GM21825 (cell line): ENCODE data around the gene NEK1.
"Not testable (repeated sequence)": the region's sequence is repeated elsewhere in the genome, so short reads cannot be mapped to it uniquely, and the experiment has no call there.

Experiments used
- ATAC-seq: cut with Tn5 transposase; IDR thresholded peaks from one replicate; pipeline ENCODE4 v1.9.1; 2021; ENCODE audit warnings: mild to moderate bottlenecking, moderate library complexity; ENCODE audit not compliant: unreplicated experiment

NEK1 gene

DNA sequence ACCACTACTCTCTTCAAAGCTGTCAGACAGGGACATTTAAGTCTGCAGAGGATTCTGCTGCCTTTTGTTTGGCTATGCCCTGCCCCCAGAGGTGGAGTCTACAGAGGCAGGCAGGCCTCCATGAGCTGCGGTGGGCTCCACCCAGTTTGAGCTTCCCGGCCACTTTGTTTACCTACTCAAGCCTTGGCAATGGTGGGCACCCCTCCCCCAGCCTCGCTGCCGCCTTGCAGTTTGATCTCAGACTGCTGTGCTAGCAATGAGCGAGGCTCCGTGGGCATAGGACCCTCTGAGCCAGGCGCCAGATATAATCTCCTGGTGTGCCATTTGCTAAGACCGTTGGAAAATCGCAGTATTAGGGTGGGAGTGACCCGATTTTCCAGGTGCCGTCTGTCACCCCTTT is 112.5 kb downstream of the NEK1 start:
- not testable (repeated sequence) for ATAC-seq

DNA sequence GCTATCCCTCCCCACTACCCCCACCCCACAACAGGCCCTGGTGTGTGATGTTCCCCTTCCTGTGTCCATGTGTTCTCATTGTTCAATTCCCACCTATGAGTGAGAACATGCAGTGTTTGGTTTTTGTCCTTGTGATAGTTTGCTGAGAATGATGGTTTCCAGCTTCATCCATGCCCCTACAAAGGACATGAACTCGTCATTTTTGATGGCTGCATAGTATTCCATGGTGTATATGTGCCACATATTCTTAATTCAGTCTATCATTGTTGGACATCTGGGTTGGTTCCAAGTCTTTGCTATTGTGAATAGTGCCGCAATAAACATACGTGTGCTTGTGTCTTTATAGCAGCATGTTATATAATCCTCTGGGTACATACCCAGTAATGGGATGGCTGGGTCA is 118.1 kb downstream of the NEK1 start:
- not testable (repeated sequence) for ATAC-seq

DNA sequence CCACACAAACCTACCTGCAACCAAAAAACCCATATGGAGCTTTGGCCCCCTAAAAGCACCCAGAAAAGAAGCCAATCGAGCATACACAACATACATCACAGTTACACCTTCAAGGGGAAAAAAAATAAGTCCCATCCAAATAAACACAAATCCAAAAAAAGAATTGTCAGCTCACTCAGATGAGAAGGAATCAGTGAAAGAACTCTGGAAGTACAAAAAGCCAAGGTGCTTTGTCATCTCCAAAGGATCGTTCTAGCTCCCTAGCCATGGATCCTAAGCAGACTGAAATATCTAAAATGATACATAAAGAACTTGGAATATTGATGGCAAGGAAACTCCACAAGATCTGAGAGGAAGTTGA is 119.2 kb downstream of the NEK1 start:
- ATAC-seq, result no peak

DNA sequence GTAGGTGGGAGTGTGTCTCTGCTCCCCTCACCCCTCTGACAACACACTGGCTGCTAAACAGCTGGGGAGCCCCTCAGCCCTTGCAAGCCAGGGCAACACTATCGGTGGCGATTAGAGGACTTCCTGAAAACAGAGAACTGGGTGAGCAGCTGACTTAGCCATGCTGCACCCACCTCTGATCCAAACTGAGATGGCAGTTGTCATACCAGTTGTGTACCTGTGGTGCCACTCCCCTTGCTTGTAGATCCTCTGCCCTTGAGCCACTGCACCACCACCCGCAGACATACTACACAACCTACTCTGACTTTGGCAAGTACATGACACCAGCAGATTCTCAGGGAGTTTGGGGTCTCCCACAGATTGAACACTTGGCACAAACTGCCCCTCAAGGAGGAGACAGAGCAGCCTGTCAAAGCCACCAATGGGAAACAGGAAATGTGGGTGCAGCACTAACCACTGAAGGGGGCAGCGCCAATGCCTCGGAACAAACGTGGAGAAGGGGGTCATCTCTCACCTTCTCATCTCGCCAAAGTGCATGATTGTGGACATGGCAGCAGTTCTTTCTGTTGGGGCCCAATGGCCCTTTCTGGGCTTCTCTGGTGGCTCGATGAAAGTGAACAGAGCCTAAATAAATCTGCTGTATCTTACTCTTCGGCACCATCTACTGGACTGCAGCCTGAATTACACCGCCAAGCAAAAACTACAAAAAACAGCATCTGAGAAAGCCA is 119.8 kb downstream of the NEK1 start:
- no peak for ATAC-seq

DNA sequence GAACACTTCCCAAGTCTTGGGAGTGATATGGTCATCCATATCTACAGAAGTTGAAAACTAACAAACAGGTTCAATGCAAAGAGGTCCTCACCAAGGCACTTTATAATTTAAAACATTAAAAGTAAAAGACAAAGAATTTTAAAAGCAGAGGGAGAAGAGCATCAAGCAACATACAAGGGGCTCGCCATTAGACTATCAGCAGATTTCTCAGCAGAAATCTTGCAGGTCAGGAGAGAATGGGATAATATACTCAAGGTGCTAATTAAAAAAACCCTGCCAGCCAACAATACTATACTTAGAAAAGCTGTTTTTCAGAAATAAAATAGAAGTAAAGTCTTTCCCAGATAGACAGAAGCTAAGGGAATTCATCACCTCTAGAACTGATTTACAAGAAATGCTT is 121.2 kb downstream of the NEK1 start:
- ATAC-seq, result no peak

DNA sequence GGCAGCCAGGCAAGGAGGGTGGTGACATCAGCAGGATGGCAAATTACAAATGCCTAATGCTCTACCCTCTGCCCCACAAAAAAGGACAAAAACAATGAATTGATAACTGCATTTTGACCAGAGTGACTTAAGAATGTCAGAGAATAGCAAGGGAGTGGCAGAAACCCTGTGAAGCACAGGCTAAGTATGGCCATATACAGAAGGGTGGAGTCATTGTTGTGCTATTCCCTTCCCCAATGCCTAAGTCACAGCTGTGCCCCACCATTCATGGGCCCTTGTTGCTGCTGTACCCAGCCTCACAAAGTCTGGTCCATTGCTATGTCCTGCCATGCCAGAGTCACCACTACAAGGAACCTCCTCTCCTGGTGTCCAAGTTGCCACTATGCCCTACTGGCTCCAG is 123.1 kb downstream of the NEK1 start:
- ATAC-seq, result no peak

DNA sequence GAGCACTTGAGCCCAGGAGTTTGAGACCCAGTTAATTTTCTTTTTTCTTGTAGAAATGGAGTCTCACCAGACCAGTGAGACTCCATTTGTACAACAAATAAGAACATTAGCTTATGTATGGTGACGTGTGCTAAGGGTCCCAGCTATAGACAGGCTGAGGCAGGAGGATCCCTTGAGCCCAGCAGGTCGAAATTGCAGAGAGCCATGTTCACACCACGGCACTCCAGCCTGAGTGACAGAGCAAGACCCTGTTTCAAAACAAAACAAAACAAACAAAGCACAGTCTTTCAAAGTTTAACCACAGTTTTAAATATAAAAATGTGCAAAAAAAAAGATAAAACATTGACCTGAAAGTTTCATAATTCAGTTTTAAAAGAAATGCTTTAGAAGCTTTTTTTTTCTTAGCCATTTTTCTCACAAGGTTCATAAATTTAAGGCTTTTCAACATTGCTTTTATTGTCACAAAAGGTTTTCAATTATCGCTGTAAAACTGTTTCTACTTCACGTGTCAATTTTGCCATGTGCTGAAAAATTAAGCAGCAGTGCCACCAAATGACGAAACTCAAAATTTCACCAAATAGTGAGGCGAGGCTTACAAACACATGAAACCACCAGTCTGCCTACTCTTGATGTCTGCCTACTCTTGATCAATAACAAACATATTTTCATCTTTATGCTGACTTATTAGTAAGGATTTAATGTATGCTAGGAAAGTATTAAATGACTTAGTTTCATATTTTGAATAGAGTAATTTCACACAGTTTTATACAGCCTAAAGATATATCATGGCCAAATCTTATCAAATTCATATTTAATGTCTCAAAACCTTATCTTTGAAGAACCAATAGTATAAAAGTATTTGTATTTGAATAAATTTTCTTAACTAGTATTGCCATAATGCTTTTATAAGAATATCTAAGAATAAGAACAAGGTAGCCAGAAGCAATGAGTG is 126.3 kb downstream of the NEK1 start:
- ATAC-seq, result peak; percentile 70

DNA sequence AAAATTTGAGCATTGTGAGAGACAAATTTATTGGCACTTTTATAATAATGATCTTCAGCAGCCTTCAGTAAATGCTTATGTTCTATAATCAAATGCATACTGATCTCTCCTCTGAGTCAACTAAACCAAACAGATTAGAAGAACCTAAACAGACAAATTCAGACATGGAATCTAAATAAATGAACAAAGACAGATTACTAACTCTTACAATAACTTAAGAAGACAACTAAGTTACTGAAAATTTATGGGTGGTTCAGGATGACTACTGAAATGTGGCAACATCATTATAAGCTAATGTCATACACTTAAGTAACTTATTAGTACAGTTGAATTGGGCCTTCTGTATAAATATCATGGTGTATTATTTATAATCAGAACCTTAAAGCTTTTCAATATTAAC is 127.3 kb downstream of the NEK1 start:
- no peak for ATAC-seq

DNA sequence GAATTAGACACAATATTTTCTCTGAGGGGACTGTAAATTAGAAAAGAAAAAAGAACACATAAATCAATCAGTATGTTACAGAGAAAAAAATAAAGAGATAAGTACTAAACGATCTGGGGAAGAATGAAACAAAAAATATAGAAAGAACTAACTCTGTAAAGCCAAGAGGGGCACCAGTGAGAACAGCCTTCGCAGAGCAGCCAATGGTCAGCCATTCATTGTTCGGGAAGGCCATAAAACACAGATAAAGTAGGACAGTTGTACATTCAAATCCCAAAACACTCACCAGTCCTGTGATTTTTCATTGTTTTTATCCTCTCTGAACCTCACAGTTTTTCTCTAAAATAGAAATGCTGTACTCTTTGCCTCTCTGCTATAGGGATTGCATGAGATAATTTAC is 127.9 kb downstream of the NEK1 start:
- ATAC-seq, result no peak

DNA sequence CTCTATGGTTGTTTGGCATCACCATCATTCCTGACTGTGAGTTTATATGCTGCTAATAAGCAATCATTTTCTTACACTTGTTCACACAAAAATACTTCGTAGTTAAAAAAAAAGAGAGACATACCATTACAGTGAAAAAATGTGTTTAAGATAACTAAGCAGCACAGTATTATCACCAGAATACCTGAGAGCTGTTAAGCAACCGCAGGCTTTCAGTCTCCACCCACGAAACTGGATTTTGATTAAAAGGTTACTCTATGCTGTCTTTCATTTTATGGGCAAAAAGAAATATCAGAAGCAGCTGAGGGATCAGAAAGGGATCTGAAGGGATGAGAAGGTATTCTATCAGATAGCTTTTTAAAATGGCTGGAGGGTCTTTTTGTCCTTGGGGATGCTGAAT is 148.3 kb downstream of the NEK1 start:
- ATAC-seq, result no peak

DNA sequence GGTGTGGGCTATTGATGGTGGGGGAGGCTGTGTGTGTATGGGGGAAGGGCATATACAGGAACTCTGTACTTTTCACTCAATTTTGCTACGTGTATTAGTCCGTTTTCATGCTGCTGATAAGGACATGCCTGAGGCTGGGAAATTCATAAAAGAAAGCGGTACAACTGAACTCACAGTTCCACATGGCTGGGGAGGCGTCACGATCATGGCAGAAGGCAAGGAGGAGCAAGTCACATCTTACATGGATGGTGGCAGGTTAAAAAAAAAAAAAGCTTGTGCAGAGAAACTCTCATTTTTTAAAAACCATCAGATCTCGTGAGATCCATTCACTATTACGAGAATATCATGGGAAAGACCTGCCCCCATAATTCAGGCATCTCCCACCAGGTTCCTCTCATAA is 152.3 kb downstream of the NEK1 start:
- ATAC-seq, result no peak

DNA sequence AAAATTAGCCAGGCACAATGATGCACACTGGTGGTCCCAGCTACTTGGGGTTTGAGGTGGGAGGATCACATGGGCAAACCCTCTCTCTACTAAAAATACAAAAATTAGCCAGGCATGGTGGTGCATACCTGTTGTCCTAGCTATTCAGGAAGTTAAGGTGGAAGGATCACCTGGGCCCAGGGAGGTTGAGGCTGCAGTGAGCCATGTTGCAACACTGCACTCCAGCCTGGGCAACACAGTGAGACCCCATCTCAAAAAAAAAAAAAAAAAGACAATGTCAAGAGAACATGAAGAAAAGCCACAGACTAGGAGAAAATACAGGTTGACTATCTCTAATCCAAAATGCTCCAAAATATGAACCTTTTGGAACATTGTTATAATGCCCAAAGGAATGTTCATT is 153.8 kb downstream of the NEK1 start:
- ATAC-seq, result no peak

DNA sequence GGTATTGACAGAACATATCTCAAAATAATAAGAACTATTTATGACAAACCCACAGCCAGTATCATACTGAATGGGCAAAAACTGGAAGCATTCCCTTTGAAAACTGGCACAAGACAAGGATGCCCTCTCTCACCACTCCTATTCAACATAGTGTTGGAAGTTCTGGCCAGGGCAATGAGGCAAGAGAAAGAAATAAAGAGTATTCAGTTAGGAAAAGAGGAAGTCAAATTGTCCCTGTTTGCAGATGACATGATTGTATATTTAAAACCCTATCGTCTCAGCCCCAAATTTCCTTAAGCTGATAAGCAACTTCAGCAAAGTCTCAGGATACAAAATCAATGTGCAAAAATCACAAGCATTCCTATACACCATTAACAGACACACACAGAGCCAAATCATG is 159.7 kb downstream of the NEK1 start:
- not testable (repeated sequence) for ATAC-seq

DNA sequence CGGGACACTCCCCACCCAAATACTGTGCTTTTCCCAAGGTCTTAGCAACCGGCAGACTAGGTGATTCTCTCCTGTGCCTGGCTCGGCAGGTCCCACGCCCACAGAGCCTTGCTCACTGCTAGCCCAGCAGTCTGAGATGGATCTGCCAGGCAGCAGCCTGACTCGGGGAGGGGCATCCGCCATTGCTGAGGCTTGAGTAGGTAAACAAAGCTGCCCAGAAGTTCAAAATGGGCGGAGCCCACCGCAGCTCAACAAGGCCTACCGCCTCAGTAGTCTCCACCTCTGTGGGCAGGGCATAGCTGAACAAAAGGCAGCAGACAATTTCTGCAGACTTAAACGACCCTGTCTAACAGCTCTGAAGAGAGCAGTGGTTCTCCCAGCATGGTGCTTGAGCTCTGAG is 163.4 kb downstream of the NEK1 start:
- ATAC-seq, result not testable (repeated sequence)

DNA sequence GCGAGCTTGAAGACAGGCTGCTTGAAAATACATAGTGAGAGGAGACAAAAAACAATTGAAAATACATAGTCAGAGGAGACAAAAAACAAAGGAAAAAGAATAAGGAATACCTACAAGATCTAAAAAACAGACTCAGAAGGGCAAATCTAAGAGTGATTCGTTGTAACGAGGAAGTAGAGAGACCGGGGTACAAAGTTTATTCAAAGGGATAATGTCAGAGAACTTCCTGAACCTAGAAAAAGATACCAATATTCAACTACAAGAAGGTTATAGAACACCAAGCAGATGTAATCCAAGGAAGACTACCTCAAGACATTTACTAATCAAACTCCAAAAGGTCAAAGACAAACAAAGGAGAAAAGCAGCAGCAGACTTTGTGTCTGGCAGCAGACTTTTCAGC is 165.6 kb downstream of the NEK1 start:
- ATAC-seq, result no peak

DNA sequence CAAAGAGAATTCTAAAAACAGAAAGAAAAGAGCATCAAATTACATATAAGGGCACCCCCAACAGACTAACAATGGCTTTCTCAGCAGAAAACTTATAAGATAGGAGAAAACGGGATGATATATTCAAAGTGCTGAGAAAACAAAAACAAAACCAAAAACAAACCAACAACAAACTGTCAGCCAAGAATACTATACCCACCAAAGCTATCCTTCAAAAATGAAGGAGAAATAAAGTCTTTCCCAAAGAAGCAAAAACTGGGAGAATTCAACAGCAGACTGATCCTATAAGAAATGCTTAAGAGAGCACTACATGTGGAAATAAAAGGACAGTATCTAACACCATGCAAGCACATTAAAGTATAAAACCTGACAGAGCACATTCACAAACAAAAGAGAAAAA is 168.6 kb downstream of the NEK1 start:
- no peak for ATAC-seq

DNA sequence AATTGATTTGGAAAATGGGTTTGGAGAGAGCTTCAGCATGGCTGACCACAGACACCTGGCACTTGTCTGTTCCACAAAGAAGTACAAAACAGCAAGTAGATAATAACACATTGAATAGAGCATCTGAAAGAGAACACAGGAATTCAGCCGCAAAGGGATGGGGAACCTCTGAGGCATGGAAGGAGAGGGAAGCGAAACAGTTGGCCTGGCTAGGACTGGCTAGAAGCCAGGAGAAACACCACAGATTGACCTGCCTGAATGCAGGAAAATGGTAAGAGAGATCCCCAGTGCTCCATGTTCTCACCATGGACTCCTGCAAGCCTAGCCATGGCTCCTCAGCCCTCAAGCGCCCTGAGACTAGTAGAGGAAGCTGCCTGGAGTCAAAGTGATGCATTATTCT is 171.9 kb downstream of the NEK1 start:
- ATAC-seq, result no peak

DNA sequence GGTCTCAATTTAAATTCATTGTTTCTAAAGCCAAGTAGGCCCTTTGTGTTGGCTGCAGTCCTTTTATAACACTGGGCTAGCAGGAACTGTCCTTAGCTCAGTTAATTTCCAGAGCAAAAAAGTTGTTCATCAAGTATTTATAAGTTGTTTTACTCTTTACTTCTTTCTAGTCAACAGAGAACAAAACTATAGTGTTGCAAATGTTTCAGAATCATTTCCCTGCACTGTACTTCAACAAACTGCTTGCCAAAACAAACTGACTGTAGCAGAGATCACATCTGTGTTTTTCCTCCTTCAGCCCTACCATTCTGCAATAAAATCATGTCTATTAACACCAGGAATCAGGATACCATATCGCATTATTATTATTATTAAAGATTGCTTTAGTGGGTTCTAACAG is 173.1 kb downstream of the NEK1 start:
- no peak for ATAC-seq

DNA sequence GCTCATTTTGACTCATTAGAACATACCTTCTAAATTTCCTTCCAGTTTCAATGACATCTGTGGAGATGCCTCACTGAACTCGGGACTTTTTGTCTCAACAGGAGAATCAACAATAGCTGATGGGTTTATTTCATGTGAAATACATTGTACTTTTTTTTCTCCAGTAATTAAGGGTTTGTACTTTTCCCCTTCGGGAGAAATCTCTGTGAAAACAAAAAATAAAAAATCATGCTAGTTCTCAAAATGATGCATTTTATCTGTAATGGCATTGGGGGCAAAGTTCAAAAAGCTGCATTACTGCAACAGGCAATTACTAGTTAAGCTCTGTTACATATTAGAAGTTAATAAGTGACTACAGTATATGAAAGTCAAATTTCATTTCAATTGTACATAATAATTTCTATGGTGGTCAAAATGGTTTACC is 174.3 kb downstream of the NEK1 start:
- peak; percentile 46 for ATAC-seq

DNA sequence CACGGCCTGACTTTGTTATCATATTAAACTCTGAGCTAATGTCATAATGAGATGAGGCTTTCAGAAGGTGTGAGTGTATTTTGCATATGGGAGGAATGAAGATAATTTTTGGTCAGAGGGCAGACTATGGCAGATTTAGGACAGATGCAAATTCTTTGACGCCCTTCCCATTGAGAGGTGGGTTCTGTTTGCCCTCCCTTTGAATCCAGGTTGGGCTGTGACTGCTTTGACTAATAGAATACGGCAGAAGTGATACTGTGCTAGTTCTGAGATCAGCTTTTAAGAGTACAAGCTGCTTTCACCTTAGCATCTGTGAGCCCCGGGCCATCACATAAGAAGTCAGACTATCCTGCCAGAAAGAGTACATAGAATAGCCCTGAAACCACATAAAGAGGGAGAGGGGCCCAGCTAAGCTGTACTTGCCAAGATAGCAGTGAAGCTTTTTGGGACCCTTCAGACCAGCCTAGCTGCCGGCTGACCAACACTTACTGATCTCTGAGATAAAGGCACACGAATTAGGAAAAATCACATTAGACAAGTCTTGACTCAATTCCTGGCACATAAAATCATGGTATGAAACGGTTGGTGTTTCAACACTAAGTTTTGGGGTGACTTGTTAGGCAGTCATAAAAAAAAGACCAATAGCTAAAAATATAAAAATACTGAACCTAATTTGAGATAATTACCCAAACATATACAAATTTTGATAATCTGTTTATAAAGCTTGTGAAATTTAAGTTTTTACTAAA is 174.9 kb downstream of the NEK1 start:
- ATAC-seq, result peak; percentile 85

DNA sequence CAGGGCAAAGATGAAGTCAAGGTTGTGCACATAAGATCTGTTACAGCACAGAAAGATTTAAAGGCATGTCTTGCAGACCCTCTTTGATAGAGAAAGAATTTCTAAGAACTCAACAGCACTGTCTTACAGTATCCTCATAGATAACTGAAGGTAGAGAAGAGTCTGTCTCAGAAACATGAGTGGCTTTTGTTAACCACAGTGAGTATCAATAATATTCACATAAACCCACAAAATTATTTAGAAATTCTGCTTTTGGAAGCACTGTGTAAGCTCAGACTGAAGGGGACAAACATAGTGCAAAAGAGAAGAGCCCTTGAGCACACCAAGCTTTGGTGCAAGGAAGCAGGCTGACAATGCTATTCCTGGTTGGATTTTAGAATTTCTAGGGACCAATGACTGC is 175.6 kb downstream of the NEK1 start:
- ATAC-seq, result no peak

DNA sequence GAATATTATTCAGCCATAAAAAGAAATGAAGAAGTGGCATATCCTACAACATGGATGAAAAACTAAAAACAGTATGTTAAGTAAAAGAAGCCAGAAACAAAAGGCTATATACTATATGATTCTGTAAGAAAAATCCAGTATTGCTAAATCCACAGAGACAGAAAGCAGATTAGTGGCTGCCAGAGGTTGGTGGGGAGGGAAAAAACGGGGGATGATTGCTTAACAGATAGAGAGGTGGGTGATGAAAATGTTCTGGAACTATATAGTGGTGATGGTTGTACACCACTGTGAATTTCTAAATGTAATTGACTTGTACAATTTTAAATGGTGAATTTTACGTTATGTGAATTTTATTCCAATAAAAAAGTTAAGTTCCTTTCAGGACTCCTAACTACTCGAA is 184.0 kb downstream of the NEK1 start:
- no peak for ATAC-seq
